H1 (cell line): ENCODE data around the gene BBLN. TPM values are rescaled to one million over a fixed set of nuclear protein-coding genes. Genes with fewer than 3 reads are reported as not detected.

Experiments used
- ASH2L ChIP-seq: fragments of 200-600, 300-600 bp; sonication (generic); IDR thresholded peaks from one replicate; pipeline ENCODE4 v1.7.1; 2017; ENCODE audit warnings: low read length
- ATF3 ChIP-seq: IDR thresholded peaks from 2 replicates; pipeline ENCODE4 v1.6.1; 2011; ENCODE audit warnings: low read depth, mild to moderate bottlenecking, low read length; ENCODE audit not compliant: insufficient read depth
- E2F6 ChIP-seq: IDR thresholded peaks from 2 replicates; pipeline ENCODE4 v1.6.1; 2012; ENCODE audit warnings: inconsistent platforms
- KDM4A ChIP-seq: IDR thresholded peaks from one replicate; pipeline ENCODE4 v1.7.1; 2012; ENCODE audit warnings: low read depth, mild to moderate bottlenecking, moderate library complexity, low read length, inconsistent platforms; ENCODE audit not compliant: severe bottlenecking
- polyA plus RNA-seq, 7 experiments: library from polyadenylated mRNA; depleted of rRNA in 3 of 7; stranded (reverse) in 5 of 7; unstranded in 2 of 7; fragments of >200 nt in 5 of 7; fragments of 200-250 nt in 2 of 7; gene quantifications; 1 replicate in 5 of 7; 2 replicates in 1 of 7; 4 replicates in 1 of 7; pipeline versions ENCODE4 v1.2.1 to v1.2.3, GENCODE V29; 2011 to 2013; ENCODE audit warnings: missing spikeins in 2 of 7, mixed read lengths in 2 of 7
- total RNA-seq: library from RNA; stranded (reverse); fragmentation: NEBNext Ultra II Directional; extraction: Animal tissue kit (Norgen Biotek cat#: 25700); gene quantifications from 2 replicates; pipeline ENCODE4 v1.2.1, GENCODE V29; 2021
- TF ChIP-seq, protein P1 (sequence below): fragments of 300-600 bp; sonication (generic); IDR thresholded peaks from 2 replicates; pipeline ENCODE4 v1.7.1; 2012; ENCODE audit warnings: low read length, moderate library complexity, mild to moderate bottlenecking, inconsistent platforms; ENCODE audit not compliant: insufficient replicate concordance
- TF ChIP-seq, protein P2 (sequence below): IDR thresholded peaks from 2 replicates; pipeline ENCODE4 v1.6.1; 2011; ENCODE audit warnings: low read length, improper control_type of control experiment

The BBLN gene
- total and polyA plus RNA-seq, 2 of the 8 experiments (the other 6 are each of a cell fraction or from before 2014, with no cell fraction given) = 63.1 to 164 TPM

DNA sequence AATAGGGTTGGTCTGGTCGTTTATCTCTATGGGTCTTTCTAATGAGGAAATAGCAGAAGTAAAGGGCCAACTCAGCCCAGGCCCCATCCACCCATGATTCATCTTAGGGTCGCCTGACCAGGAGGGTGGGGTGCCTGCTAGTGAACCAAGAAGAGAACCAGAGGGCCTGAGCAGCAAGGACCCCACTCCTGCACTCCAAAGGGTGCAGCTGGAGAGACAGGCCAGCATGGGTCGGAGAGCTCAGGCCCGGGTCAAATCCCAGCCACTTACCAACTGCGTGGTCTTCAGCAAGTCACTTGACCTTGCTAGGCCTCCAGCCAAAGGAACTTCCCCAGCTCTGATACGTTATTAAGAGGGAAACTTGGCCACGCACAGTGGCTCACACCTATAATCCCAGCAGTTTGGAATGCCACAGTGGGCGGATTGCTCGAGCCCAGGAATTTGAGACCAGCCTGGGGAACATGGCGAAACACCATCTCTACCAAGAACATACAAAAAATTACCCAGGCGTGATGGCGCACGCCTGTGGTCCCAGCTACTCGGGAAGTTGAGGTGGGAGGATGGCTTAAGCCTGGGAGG lies 4.3 kb downstream of the BBLN start (continued):
- TF ChIP-seq, protein P1, sequence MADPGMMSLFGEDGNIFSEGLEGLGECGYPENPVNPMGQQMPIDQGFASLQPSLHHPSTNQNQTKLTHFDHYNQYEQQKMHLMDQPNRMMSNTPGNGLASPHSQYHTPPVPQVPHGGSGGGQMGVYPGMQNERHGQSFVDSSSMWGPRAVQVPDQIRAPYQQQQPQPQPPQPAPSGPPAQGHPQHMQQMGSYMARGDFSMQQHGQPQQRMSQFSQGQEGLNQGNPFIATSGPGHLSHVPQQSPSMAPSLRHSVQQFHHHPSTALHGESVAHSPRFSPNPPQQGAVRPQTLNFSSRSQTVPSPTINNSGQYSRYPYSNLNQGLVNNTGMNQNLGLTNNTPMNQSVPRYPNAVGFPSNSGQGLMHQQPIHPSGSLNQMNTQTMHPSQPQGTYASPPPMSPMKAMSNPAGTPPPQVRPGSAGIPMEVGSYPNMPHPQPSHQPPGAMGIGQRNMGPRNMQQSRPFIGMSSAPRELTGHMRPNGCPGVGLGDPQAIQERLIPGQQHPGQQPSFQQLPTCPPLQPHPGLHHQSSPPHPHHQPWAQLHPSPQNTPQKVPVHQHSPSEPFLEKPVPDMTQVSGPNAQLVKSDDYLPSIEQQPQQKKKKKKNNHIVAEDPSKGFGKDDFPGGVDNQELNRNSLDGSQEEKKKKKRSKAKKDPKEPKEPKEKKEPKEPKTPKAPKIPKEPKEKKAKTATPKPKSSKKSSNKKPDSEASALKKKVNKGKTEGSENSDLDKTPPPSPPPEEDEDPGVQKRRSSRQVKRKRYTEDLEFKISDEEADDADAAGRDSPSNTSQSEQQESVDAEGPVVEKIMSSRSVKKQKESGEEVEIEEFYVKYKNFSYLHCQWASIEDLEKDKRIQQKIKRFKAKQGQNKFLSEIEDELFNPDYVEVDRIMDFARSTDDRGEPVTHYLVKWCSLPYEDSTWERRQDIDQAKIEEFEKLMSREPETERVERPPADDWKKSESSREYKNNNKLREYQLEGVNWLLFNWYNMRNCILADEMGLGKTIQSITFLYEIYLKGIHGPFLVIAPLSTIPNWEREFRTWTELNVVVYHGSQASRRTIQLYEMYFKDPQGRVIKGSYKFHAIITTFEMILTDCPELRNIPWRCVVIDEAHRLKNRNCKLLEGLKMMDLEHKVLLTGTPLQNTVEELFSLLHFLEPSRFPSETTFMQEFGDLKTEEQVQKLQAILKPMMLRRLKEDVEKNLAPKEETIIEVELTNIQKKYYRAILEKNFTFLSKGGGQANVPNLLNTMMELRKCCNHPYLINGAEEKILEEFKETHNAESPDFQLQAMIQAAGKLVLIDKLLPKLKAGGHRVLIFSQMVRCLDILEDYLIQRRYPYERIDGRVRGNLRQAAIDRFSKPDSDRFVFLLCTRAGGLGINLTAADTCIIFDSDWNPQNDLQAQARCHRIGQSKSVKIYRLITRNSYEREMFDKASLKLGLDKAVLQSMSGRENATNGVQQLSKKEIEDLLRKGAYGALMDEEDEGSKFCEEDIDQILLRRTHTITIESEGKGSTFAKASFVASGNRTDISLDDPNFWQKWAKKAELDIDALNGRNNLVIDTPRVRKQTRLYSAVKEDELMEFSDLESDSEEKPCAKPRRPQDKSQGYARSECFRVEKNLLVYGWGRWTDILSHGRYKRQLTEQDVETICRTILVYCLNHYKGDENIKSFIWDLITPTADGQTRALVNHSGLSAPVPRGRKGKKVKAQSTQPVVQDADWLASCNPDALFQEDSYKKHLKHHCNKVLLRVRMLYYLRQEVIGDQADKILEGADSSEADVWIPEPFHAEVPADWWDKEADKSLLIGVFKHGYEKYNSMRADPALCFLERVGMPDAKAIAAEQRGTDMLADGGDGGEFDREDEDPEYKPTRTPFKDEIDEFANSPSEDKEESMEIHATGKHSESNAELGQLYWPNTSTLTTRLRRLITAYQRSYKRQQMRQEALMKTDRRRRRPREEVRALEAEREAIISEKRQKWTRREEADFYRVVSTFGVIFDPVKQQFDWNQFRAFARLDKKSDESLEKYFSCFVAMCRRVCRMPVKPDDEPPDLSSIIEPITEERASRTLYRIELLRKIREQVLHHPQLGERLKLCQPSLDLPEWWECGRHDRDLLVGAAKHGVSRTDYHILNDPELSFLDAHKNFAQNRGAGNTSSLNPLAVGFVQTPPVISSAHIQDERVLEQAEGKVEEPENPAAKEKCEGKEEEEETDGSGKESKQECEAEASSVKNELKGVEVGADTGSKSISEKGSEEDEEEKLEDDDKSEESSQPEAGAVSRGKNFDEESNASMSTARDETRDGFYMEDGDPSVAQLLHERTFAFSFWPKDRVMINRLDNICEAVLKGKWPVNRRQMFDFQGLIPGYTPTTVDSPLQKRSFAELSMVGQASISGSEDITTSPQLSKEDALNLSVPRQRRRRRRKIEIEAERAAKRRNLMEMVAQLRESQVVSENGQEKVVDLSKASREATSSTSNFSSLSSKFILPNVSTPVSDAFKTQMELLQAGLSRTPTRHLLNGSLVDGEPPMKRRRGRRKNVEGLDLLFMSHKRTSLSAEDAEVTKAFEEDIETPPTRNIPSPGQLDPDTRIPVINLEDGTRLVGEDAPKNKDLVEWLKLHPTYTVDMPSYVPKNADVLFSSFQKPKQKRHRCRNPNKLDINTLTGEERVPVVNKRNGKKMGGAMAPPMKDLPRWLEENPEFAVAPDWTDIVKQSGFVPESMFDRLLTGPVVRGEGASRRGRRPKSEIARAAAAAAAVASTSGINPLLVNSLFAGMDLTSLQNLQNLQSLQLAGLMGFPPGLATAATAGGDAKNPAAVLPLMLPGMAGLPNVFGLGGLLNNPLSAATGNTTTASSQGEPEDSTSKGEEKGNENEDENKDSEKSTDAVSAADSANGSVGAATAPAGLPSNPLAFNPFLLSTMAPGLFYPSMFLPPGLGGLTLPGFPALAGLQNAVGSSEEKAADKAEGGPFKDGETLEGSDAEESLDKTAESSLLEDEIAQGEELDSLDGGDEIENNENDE = no peak
- TF ChIP-seq ASH2L (no peak), KDM4A (no peak), E2F6 (no peak), ATF3 (no peak)
- TF ChIP-seq, protein P2, sequence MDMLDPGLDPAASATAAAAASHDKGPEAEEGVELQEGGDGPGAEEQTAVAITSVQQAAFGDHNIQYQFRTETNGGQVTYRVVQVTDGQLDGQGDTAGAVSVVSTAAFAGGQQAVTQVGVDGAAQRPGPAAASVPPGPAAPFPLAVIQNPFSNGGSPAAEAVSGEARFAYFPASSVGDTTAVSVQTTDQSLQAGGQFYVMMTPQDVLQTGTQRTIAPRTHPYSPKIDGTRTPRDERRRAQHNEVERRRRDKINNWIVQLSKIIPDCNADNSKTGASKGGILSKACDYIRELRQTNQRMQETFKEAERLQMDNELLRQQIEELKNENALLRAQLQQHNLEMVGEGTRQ = no peak
